Measurements from ENCODE around the gene TSGA10IP.

The TSGA10IP gene

GRCh38 chr11:65977621-65978390 lies 32.5 kb downstream of the TSGA10IP start:
- DNase-seq (ENCODE audit: low read depth), result no peak

GRCh38 chr11:65978391-65979238 lies 33.3 kb downstream of the TSGA10IP start:
- no peak for DNase-seq (ENCODE audit: low read depth)

DNA sequence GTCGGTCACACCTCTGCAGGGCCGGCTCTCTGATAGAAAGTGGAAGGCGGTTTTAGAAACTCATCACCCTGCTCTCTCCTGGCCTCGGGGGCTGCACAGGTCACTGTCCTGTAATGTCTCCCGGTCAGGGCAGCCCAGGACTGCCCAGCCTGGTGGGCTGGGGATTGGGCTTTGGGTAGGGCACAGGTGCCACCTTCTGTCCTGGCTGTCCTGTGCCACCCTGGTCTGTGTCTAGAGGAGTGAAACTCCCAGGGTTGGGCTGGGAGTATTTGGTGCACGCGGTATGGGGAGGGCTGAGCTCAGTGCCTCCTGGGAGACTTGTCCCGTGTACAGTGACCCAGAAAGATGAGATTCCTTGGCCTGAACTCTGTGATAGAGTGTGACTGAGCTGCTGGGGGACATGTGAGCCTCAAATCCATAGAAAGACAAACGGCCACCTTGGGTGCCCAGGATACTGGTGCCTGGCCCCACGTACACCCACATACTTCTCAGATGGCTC lies 34.0 kb downstream of the TSGA10IP start:
- DNase-seq (ENCODE audit: low read depth), result no peak

GRCh38 chr11:65981101-65981740 lies 35.9 kb downstream of the TSGA10IP start:
- DNase-seq (ENCODE audit: low read depth), result no peak

- DNase-seq (ENCODE audit: low read depth), result no peak
Observed at GRCh38 chr11:65981972-65982823, 36.9 kb downstream of the TSGA10IP start.

GRCh38 chr11:65982824-65983588 lies 37.7 kb downstream of the TSGA10IP start:
- DNase-seq (ENCODE audit: low read depth), result no peak

DNA sequence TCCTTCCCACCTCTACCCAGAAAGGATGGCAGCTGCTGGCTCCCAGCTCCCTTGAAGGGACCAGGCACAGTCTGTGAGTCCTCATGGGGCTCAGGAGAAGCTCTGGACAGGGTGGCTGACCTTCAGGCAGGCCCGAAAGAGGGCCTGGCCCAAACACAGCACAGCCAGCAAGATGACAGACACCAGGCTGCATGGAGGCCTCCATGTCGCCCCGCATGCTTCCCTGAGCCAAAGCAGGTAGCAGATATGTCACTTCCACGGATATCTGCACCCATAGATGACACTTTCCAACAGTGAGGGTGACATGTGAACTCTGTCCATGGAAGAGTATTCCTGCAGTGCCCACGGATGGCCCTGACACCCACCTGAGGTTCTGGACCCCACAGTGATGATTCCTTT lies 38.3 kb downstream of the TSGA10IP start:
- DNase-seq (ENCODE audit: low read depth), result no peak

DNA sequence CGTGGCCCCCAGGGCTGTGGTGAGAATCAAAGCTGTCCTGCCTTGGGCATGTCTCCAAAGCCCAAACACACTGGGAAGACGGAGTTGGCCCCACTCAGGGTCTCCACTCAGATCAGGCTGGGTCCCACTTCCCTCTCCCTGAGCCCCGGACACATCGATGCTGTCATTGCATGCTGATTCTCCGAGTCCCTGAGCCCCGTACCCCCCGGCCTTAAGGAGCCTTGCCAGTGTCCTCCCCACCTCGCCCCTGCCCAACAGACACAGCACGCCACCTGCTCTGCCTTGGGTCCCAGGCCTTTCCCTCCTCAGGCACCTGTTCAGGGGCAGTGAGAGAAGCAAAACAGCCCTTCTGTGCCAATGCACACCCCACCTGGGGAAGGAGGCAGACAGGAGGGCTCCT lies 42.1 kb downstream of the TSGA10IP start:
- no peak for DNase-seq (ENCODE audit: low read depth)

GRCh38 chr11:65988791-65989592 lies 43.7 kb downstream of the TSGA10IP start:
- DNase-seq (ENCODE audit: low read depth), result peak; percentile 95

DNA sequence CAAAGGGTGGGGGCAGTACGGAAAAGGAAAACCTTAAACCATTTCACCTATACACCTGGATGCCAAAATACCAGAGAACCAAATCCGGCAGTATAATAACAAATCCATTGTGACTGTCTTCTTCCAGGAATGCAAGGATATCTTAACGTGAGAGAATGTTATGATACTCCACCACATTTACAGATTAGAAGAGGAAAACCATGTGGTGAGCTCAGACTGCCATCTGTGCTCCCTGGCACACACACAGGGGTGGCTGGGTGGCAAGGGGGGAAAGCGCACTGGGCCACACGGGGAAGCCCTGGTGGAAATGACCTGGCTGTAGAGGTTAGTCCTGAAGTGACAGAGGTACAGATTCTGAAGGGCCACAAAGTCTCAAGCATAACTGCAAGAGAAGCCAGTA lies 46.8 kb downstream of the TSGA10IP start:
- DNase-seq (ENCODE audit: low read depth), result no peak

DNA sequence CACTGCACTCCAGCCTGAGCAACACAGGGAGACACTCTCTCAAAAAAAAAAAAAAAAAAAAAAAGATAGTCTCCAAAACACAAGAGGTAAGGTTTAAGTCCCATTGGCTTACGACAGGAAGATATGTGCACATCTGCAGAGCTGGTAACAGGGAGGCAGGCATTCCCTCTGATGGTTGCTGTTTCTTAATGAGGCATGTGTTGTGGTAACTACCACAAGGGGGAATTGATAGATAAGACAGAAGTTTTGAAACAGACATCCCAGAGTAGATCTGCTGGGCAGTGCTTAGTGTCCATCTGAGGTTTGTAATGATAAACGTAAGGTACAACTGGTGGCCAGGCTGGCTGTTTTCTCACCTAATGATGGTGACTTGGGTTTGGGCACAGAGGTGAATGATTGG lies 52.0 kb downstream of the TSGA10IP start:
- no peak for DNase-seq (ENCODE audit: low read depth)

DNA sequence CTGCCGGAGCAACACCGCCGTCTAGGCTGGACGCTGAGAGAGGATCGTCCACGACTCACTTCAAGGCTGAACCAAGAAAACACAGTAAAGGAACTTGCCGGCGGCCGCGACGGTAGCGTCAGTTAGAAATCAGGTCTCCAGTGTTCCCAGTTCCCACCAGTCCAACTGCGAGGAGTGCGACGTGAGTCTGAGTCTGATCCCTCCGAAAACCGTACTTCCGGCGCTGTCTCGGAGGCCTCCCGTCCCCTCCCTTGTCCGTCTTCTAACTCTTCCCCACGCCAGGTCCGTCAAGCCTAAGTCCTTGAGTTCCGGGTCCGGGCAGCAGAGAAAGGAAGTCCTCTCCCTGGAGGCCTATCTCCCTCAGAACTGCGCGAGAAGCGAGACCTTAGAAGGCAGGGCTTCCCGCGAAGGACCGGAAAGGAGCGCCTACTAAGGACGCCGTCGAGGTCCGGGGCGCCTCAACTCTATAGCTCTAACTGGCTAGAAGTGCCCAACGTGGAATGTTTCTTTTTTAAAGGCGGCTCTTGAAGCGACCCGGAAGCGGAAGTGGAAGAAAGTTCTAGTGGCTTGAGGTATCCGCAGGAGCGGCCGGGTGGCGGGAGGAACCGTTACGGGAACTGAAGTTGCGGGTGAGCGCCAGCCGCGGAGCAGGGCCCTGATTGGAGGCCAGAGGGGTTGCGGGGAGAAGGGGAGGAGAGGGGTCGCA lies 56.8 kb downstream of the TSGA10IP start, which contains the start of the genes BANF1 and EIF1AD:
Gene BANF1 (plus strand): TSS at position 562 of the 706 bp plus-strand sequence. CDS start 748 bp downstream, outside the sequence.
Gene EIF1AD (minus strand): TSS at position 216 of the 706 bp plus-strand sequence. CDS start 1,768 bp downstream, outside the sequence.
- peak; percentile 98 for DNase-seq (ENCODE audit: low read depth)

GRCh38 chr11:66002648-66003225 lies 57.5 kb downstream of the TSGA10IP start:
- peak; percentile 49 for DNase-seq (ENCODE audit: low read depth)

GRCh38 chr11:66003291-66003690 lies 58.0 kb downstream of the TSGA10IP start:
- no peak for DNase-seq (ENCODE audit: low read depth)

DNA sequence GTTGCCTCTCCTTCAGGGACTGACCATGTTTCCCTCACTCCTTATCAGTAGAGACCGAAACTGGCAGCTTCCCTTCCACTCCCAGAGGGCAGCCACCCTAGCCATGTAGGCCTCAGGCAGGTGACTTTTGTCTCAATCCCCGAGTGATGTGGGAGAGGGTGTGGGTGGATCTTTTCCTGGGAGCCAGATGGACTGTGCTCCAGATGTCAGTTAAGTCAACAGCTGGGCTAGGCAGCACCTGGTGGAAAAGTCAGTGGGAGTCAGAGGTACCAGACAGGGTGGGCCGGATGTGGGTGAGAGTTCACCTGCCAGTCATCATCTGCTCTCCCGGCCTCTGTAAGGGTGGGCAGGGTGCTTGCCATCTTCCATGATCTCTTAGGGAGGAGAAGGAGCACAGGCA lies 58.9 kb downstream of the TSGA10IP start:
- DNase-seq (ENCODE audit: low read depth), result no peak

DNA sequence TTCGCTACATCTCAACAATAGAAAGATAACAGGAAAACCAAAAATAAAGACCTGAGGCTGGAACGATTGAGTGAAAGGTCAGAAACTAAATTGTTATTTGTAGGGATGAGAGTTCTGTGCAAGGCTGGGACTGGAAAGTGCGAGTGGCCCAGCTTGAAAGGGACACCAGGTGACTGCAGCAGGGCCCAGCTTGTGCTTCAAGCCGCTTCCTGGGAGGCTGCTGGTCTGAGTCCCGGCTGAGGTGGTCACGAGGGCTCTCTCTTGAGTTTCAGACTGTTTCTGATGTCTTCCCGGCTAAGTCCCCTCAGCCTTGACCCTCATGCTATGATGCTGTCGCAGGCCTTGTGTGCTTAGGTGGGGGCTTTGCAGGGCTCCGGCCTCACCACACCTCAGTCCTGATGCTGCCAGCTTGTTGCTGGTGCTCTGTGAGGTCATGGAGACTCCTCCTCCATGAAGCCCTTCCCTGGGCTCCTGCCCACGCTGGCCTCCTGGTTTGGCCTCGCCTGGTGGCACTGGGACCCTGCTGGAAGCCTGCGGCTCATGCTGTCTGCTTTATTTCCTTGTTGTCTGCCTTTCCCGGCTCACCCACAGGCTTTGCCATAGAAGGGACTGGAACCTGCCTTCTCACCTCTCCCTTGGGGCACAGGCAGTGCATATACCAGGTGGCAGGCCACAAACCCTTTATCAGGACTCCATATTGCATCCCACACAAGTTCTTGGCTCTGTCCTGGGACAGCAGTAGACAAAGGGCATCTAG lies 61.0 kb downstream of the TSGA10IP start:
- no peak for DNase-seq (ENCODE audit: low read depth)

DNA sequence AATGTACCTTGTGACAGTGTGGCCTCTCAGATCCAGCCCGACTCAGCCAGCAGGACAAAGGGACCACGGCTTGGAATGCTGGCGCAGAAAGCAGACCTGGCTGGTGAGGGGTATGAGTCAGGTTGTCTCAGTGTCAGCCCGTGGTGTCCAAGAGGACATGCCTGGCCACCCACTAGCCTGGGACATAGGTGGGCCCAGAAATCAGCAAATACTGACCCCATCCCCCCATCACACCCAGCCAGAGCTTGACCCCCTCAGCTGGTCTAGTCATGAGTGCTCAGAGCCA lies 61.6 kb downstream of the TSGA10IP start:
- DNase-seq (ENCODE audit: low read depth), result no peak

DNA sequence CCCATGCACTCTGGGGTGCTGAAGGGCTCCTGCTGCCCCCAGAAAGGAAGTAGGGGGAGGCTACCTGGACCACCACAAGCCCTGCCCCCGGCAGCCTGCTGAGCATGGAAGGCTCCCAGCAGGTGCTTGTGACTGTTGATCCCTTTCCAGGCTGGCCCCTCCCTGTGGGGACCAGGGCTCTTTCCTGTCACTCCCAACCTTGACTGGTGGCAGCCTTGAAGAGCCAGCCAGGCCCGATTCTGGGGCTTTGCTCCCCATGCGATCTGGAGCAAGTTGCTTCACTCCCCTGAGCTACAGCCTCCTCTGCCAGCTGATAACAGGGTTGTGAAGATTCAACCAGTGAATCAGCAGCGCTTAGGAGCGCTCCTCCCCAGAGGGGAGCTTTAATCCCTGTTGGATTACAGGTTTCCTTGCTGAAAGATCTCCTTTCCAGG lies 61.9 kb downstream of the TSGA10IP start:
- no peak for DNase-seq (ENCODE audit: low read depth)

Data from EH (cell line).